A673 (cell line): ENCODE results near the gene PMS2.
"Not testable (repeated sequence)": the region's sequence is repeated elsewhere in the genome, so short reads cannot be mapped to it uniquely, and the experiment has no call there.

Source experiments
- CTCF ChIP-seq: fragments of 300-800, 200-600 bp; sonication (generic); conservative IDR thresholded peaks from 2 replicates; pipeline ENCODE4 v1.5.1; 2017; ENCODE audit warnings: low read depth, mild to moderate bottlenecking, antibody characterized with exemption, low read length, moderate library complexity, mixed read lengths
- EZH2 ChIP-seq: fragments of 200-600 bp; sonication (generic); IDR thresholded peaks from 2 replicates; pipeline ENCODE4 v1.6.1; 2017; ENCODE audit warnings: borderline replicate concordance, low read depth, mild to moderate bottlenecking, mixed read lengths, antibody characterized with exemption, low read length; ENCODE audit not compliant: poor library complexity, severe bottlenecking

DNA sequence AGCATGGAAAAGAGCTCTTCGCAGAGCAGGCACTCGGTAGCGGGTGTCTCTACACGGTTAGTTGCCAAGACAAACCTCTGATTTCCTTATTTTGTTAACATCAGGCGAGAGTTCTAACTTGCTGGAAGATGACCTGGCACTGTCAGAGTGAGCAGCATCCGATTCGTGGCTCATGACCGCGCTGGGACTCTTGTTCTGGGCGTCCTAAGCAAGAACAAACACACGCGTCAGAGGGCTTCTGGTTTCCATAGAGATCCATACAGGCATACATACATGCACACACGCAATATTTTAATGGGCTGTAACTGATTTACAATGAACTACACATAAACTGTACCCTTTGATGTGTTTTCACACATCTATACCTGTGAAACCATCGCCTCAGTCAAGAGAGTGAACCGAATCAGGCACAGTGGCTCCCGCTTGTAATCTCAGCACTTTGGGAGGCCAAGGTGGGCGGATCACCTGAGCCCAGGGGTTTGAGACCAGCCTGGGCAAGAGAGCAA lies 73.9 kb downstream of the PMS2 start:
- not testable (repeated sequence) for TF ChIP-seq CTCF, EZH2
